ENCODE results near the gene VASH2.

Gene VASH2

GRCh38 chr1:213032651-213033050 lies 82.3 kb downstream of the VASH2 start:
- DNase-seq (ENCODE audit: low read depth) = no peak
- no peak for TF ChIP-seq CTCF (IDR thresholded peaks at IDR 0.05; ENCODE audit: low read length, missing control alignments)
- no peak overlapping the region for H3K4me3 ChIP-seq (replicated peaks; ENCODE audit: low read depth, low read length)

GRCh38 chr1:213034713-213035112 lies 84.4 kb downstream of the VASH2 start:
- no peak for DNase-seq (ENCODE audit: low read depth)
- H3K4me3 ChIP-seq (replicated peaks; ENCODE audit: low read depth, low read length) = no peak overlapping the region
- no peak for TF ChIP-seq CTCF (IDR thresholded peaks at IDR 0.05; ENCODE audit: low read length, missing control alignments)

- no peak for DNase-seq (ENCODE audit: low read depth)
- TF ChIP-seq CTCF (IDR thresholded peaks at IDR 0.05; ENCODE audit: low read length, missing control alignments) = no peak
- no peak overlapping the region for H3K4me3 ChIP-seq (replicated peaks; ENCODE audit: low read depth, low read length)
Measured at GRCh38 chr1:213035573-213035972, 85.2 kb downstream of the VASH2 start.

All from fibroblast of pulmonary artery (primary cell).